Measurements from ENCODE around the gene LIN7B. TPM values are rescaled to one million over a fixed set of nuclear protein-coding genes. Genes with fewer than 3 reads are reported as not detected.
A peak's percentile ranks its signal among the peaks of the same experiment; 100 is the strongest.

Gene LIN7B
- total and polyA plus RNA-seq, 2 of the 13 experiments (the other 11 are each of a cell fraction or from before 2014, with no cell fraction given) = 5.3 to 7.6 TPM

DNA sequence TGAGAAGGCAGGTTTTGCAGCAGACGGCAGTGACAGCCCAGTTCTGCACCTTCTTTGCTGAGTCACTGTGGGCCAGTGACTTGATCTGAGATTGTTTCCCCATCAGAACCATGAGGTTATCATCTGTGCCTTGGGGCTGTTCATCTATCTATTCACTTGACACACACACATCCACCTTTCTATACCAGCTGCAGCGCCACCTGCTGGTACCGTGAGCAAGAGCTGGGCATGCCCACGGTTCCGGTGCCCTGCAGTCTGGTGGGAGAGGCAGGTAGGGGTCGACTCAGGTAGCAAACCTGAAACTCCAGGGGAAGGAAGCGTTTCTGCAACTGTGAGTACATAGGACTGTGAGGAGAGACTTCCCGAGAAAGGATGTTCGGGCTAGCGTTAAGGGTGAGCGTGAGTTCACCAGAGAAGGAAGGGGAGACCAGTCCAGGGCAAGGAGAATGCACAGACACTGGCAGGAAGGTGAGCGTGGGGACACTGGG, 7.5 kb upstream of the LIN7B start (continued):
- peak; percentile 47; the same call in 1 of the 2 replicates for TF ChIP-seq ZFP91 (CRISPR knock-in tag; IDR thresholded peaks at IDR 0.05; ENCODE audit: borderline replicate concordance)
- TF ChIP-seq POLR2AphosphoS5 (IDR thresholded peaks at IDR 0.05; ENCODE audit: low read depth, low read length) = 0 out of 2 replicates have a peak, but pooled peaks have one; percentile 24
- TF ChIP-seq MTF2 (CRISPR knock-in tag; IDR thresholded peaks at IDR 0.05; ENCODE audit: borderline replicate concordance) = no peak
- peak; percentile 45 for TF ChIP-seq STAG1 (CRISPR knock-in tag; IDR thresholded peaks at IDR 0.05)
- no peak for TF ChIP-seq ZNF496 (CRISPR knock-in tag; IDR thresholded peaks at IDR 0.05; ENCODE audit: insufficient replicate concordance)
- no peak for TF ChIP-seq ZBTB1 (CRISPR knock-in tag; IDR thresholded peaks at IDR 0.05; ENCODE audit: borderline replicate concordance)
- TF ChIP-seq CENPT (CRISPR knock-in tag; IDR thresholded peaks at IDR 0.05; ENCODE audit: low read depth) = no peak
- TF ChIP-seq, protein P1, sequence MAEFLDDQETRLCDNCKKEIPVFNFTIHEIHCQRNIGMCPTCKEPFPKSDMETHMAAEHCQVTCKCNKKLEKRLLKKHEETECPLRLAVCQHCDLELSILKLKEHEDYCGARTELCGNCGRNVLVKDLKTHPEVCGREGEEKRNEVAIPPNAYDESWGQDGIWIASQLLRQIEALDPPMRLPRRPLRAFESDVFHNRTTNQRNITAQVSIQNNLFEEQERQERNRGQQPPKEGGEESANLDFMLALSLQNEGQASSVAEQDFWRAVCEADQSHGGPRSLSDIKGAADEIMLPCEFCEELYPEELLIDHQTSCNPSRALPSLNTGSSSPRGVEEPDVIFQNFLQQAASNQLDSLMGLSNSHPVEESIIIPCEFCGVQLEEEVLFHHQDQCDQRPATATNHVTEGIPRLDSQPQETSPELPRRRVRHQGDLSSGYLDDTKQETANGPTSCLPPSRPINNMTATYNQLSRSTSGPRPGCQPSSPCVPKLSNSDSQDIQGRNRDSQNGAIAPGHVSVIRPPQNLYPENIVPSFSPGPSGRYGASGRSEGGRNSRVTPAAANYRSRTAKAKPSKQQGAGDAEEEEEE (CRISPR knock-in tag; IDR thresholded peaks at IDR 0.05; ENCODE audit: borderline replicate concordance) = no peak
- no peak for TF ChIP-seq TMF1 (CRISPR knock-in tag; IDR thresholded peaks at IDR 0.05; ENCODE audit: low read depth)
- TF ChIP-seq ZMYM3 (CRISPR knock-in tag; IDR thresholded peaks at IDR 0.05) = no peak
- peak; percentile 51; the same call in 1 of the 2 replicates for TF ChIP-seq NFE2L2 (IDR thresholded peaks at IDR 0.05; ENCODE audit: low read length)
- TF ChIP-seq ZMAT3 (CRISPR knock-in tag; conservative IDR thresholded peaks at IDR 0.05) = no peak
- TF ChIP-seq KDM4B (CRISPR knock-in tag; IDR thresholded peaks at IDR 0.05) = 0 out of 2 replicates have a peak, but pooled peaks have one; percentile 22
- no peak for TF ChIP-seq MLXIP (CRISPR knock-in tag; IDR thresholded peaks at IDR 0.05; ENCODE audit: borderline replicate concordance)
- TF ChIP-seq GATA4 (IDR thresholded peaks at IDR 0.05; ENCODE audit: borderline replicate concordance, low read depth) = no peak
- TF ChIP-seq AKAP8 (CRISPR knock-in tag; IDR thresholded peaks at IDR 0.05) = 0 out of 2 replicates have a peak, but pooled peaks have one; percentile 39
- no peak for TF ChIP-seq ZNF567 (CRISPR knock-in tag; IDR thresholded peaks at IDR 0.05; ENCODE audit: borderline replicate concordance)
- TF ChIP-seq SCMH1 (CRISPR knock-in tag; IDR thresholded peaks at IDR 0.05; ENCODE audit: borderline replicate concordance) = no peak
- no peak for TF ChIP-seq ZNF891 (CRISPR knock-in tag; IDR thresholded peaks at IDR 0.05)
- peak; percentile 26; the same call in 1 of the 2 replicates for TF ChIP-seq ZNF687 (CRISPR knock-in tag; IDR thresholded peaks at IDR 0.05)

Measured in HepG2 (cell line).